ENCODE measurements around the gene PRELID3B.

The PRELID3B gene

DNA sequence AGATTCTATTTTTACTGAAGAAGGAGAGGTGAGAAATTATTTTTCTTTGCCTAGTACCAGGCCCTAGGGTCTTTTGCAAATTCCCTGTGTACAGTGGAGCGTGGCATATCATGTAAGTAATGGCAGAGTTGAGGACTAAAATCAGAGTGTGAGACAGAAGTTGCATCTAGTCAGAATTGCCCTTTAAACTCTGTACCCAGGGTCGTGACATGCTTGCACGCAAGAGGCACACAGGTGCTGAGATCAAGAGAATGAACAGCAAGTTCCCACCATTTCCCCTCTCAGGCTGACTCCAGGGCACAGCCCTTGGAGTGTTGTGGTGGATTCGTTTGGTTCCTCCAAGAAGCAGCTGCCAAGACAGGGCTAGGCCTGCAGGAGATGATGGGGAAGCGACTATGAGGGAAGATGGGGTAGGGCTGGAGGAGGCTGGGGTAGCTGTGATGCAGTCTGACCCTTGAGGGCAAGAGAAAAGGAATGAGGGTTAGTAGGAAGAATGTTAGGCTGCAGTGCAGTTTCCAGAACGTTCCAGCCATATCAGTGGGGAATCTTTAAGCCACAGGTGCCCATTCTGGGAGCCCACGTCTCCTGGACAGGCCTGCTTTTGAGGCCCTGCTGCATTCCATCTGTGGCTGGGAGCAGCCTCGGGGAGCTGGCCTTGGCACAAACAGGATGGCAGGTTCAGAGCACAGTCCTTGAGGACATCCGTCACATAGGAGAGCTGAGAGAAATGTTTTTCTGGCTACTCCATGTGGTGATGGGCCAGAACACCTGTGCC lies 54.6 kb downstream of the PRELID3B start:
- H3K79me1 ChIP-seq (ENCODE audit: low read length): peaks cover 20% of the 10 kb centered on the region
- no peak overlapping the region for H2AK5ac ChIP-seq (ENCODE audit: low read length)
- H3K4me2 ChIP-seq (ENCODE audit: low read length): no peak overlapping the region
- H3K4me3 ChIP-seq (ENCODE audit: low read length): no peak overlapping the region
- H3K27me3 ChIP-seq (ENCODE audit: insufficient read depth, low read length, poor library complexity): no peaks in the 10 kb centered on the region
- H4K5ac ChIP-seq (ENCODE audit: low read length): no peak overlapping the region
- no peak overlapping the region for H4K8ac ChIP-seq (ENCODE audit: low read depth, low read length)
- peaks cover 23% of the 10 kb centered on the region for H3K36me3 ChIP-seq (ENCODE audit: control insufficient read depth, insufficient read depth, low read length)
- WGBS (ENCODE audit: extremely low coverage, insufficient coverage, low lambda C conversion rate): no CpG with 5 or more reads among the region's 9 CpGs
- H3K9ac ChIP-seq (ENCODE audit: low read length): no peak overlapping the region
- H3K79me2 ChIP-seq (ENCODE audit: control insufficient read depth, insufficient read depth, low read length): peaks cover 22% of the 10 kb centered on the region
- H3K27ac ChIP-seq (ENCODE audit: low read depth, low read length): no peak overlapping the region
- no peak overlapping the region for H3K23ac ChIP-seq (ENCODE audit: low read length)
- H3K18ac ChIP-seq (ENCODE audit: low read length): no peak overlapping the region
- H2BK15ac ChIP-seq (replicated peaks; ENCODE audit: low read depth): no peak overlapping the region
- DNase-seq: no peak
- H3K56ac ChIP-seq (ENCODE audit: low read length): no peak overlapping the region
- H3K4me1 ChIP-seq (ENCODE audit: control insufficient read depth, low read depth, low read length): peaks cover 6% of the 10 kb centered on the region
- no peak overlapping the region for H2BK120ac ChIP-seq (ENCODE audit: low read depth, low read length)
- H2BK5ac ChIP-seq (ENCODE audit: low read length): no peak overlapping the region
- no peak overlapping the region for H3K4ac ChIP-seq (ENCODE audit: low read depth, low read length)

DNA sequence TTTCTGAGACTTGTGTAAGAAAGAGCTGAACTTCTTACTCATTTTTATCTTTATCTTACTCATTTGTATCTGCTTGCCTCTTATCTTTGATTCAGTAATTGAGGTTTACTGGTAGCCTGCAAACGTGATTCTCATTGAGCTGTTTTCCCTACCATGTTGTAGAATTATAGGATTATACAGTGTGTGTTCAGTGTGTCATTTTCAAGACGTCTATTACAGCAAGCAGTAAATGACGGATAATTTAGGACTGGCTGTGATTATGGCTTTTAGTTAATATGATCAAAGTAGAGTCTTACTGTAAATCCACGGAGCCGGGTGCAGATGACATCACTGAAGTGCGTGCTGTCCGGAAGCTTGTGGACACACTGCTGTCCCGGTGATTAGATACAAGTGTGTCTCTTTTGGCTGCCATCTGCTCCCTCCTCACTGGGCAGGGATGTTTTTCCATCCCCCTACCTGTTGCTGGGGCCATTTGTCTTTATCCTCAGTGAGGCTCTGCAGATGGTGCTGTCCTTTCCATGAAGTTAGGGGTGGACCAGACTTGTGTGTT lies 55.5 kb downstream of the PRELID3B start:
- no peak overlapping the region for H2AK5ac ChIP-seq (ENCODE audit: low read length)
- no peak overlapping the region for H2BK15ac ChIP-seq (replicated peaks; ENCODE audit: low read depth)
- H3K9ac ChIP-seq (ENCODE audit: low read length): no peak overlapping the region
- no peak for DNase-seq
- H3K4ac ChIP-seq (ENCODE audit: low read depth, low read length): no peak overlapping the region
- whole genome bisulfite sequencing (ENCODE audit: extremely low coverage, insufficient coverage, low lambda C conversion rate): no CpG with 5 or more reads among the region's 8 CpGs
- H3K27me3 ChIP-seq (ENCODE audit: insufficient read depth, low read length, poor library complexity): no peaks in the 10 kb centered on the region
- H3K4me1 ChIP-seq (ENCODE audit: control insufficient read depth, low read depth, low read length): peaks cover 8% of the 10 kb centered on the region
- H3K79me2 ChIP-seq (ENCODE audit: control insufficient read depth, insufficient read depth, low read length): peaks cover 30% of the 10 kb centered on the region
- no peak overlapping the region for H3K4me3 ChIP-seq (ENCODE audit: low read length)
- no peak overlapping the region for H3K56ac ChIP-seq (ENCODE audit: low read length)
- no peak overlapping the region for H2BK5ac ChIP-seq (ENCODE audit: low read length)
- H4K5ac ChIP-seq (ENCODE audit: low read length): no peak overlapping the region
- H3K4me2 ChIP-seq (ENCODE audit: low read length): no peak overlapping the region
- H2BK120ac ChIP-seq (ENCODE audit: low read depth, low read length): no peak overlapping the region
- peaks cover 26% of the 10 kb centered on the region for H3K79me1 ChIP-seq (ENCODE audit: low read length)
- no peak overlapping the region for H4K8ac ChIP-seq (ENCODE audit: low read depth, low read length)
- H3K36me3 ChIP-seq (ENCODE audit: control insufficient read depth, insufficient read depth, low read length): peaks cover 20% of the 10 kb centered on the region
- H3K18ac ChIP-seq (ENCODE audit: low read length): no peak overlapping the region
- no peak overlapping the region for H3K23ac ChIP-seq (ENCODE audit: low read length)
- H3K27ac ChIP-seq (ENCODE audit: low read depth, low read length): no peak overlapping the region

DNA sequence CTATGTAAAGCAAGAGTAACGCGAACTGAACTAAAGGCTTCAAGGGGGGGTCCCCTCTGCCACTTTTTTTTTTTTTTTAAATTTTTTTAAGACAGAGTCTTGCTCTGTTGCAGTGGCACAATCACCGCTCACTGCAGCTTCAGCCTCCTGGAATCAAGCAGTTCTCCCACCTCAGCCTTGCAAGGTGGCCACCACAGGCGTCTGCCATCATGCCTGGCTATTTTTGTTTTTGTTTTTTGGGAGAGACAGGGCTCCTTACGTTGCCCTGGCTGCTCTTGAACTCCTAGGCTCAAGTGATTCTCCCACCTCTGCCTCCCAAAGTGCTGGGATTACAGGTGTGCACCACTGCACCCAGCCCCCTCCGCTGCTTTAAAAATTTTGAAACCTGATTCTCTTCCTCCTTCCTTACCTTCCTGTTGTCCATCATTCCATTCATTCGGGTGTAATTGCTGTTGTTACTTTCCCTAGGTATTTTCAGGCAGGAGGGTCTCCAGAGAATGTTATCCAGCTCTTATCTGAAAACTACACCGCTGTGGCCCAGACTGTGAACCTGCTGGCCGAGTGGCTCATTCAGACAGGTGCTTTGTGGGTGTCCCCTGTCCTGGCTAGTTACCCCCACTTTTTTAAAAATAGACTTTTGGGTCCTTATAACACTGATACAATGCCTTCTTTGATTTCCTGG lies 56.2 kb downstream of the PRELID3B start:
- Histone ChIP-seq H3K4me2 (ENCODE audit: low read length) (no peak overlapping the region), H3K27ac (ENCODE audit: low read depth, low read length) (no peak overlapping the region), H3K4me1 (ENCODE audit: control insufficient read depth, low read depth, low read length) (peaks cover 8% of the 10 kb centered on the region), H3K18ac (ENCODE audit: low read length) (no peak overlapping the region), H3K23ac (ENCODE audit: low read length) (no peak overlapping the region), H2BK120ac (ENCODE audit: low read depth, low read length) (no peak overlapping the region), H2BK15ac (replicated peaks; ENCODE audit: low read depth) (no peak overlapping the region), H4K5ac (ENCODE audit: low read length) (no peak overlapping the region), H3K79me1 (ENCODE audit: low read length) (peaks cover 26% of the 10 kb centered on the region), H3K56ac (ENCODE audit: low read length) (no peak overlapping the region), H2BK5ac (ENCODE audit: low read length) (no peak overlapping the region), H3K4ac (ENCODE audit: low read depth, low read length) (no peak overlapping the region), H3K9ac (ENCODE audit: low read length) (no peak overlapping the region), H3K36me3 (ENCODE audit: control insufficient read depth, insufficient read depth, low read length) (peaks cover 16% of the 10 kb centered on the region), H3K27me3 (ENCODE audit: insufficient read depth, low read length, poor library complexity) (no peaks in the 10 kb centered on the region), H4K8ac (ENCODE audit: low read depth, low read length) (no peak overlapping the region), H2AK5ac (ENCODE audit: low read length) (no peak overlapping the region), H3K4me3 (ENCODE audit: low read length) (no peak overlapping the region), H3K79me2 (ENCODE audit: control insufficient read depth, insufficient read depth, low read length) (peaks cover 33% of the 10 kb centered on the region)
- no peak for DNase-seq
- WGBS (ENCODE audit: extremely low coverage, insufficient coverage, low lambda C conversion rate): no CpG with 5 or more reads among the region's 9 CpGs

DNA sequence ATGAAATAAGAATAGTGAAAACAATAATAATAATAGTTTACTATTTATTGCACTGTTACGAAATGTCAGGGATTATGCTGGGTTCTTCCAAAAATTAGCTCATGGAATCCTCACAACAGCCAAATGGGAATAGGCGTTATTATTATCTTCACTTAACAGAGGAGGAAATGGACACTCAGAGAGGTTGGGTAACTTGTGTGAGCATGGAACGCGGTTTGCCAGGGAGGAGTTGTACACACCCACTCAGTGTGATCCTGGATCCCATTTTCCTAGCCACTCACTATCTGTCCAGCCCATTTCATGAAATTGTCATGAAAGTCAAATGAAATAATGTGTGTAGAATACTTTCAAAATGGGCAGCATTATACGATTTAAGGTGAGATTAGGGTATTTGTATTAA lies 56.9 kb downstream of the PRELID3B start:
- no peak overlapping the region for H3K23ac ChIP-seq (ENCODE audit: low read length)
- H3K18ac ChIP-seq (ENCODE audit: low read length): no peak overlapping the region
- H4K5ac ChIP-seq (ENCODE audit: low read length): no peak overlapping the region
- H4K8ac ChIP-seq (ENCODE audit: low read depth, low read length): no peak overlapping the region
- H2BK5ac ChIP-seq (ENCODE audit: low read length): no peak overlapping the region
- no peak overlapping the region for H3K56ac ChIP-seq (ENCODE audit: low read length)
- no peak overlapping the region for H3K4me2 ChIP-seq (ENCODE audit: low read length)
- H3K36me3 ChIP-seq (ENCODE audit: control insufficient read depth, insufficient read depth, low read length): peaks cover 10% of the 10 kb centered on the region
- peaks cover 26% of the 10 kb centered on the region for H3K79me1 ChIP-seq (ENCODE audit: low read length)
- no peaks in the 10 kb centered on the region for H3K27me3 ChIP-seq (ENCODE audit: insufficient read depth, low read length, poor library complexity)
- H3K4me3 ChIP-seq (ENCODE audit: low read length): no peak overlapping the region
- H2BK120ac ChIP-seq (ENCODE audit: low read depth, low read length): no peak overlapping the region
- 100% methylated on average over 1 of the region's 5 CpGs for WGBS (ENCODE audit: extremely low coverage, insufficient coverage, low lambda C conversion rate)
- no peak for DNase-seq
- H2BK15ac ChIP-seq (replicated peaks; ENCODE audit: low read depth): no peak overlapping the region
- no peak overlapping the region for H2AK5ac ChIP-seq (ENCODE audit: low read length)
- peaks cover 33% of the 10 kb centered on the region for H3K79me2 ChIP-seq (ENCODE audit: control insufficient read depth, insufficient read depth, low read length)
- H3K4ac ChIP-seq (ENCODE audit: low read depth, low read length): no peak overlapping the region
- H3K9ac ChIP-seq (ENCODE audit: low read length): no peak overlapping the region
- H3K27ac ChIP-seq (ENCODE audit: low read depth, low read length): no peak overlapping the region
- peaks cover 8% of the 10 kb centered on the region for H3K4me1 ChIP-seq (ENCODE audit: control insufficient read depth, low read depth, low read length)

DNA sequence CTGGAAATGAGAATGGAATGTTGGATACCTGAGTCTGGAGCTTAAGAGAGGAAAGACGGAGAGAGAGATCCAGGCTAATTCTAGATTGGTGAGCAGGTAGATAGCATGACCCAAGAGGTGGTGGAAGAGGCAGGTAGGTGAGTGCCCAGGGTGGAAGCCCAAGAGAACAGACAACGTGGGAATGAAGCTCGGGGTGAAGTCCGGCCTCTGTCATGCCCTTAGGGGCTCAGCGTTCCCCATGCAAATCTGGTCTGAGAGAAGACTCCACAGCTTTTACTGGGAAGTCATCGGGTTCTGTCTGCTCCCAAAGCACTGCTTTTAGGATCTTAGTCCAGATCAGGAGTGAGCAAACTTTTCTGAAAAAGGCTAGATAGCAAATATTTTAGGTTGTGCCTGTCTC lies 57.9 kb downstream of the PRELID3B start:
- H3K4me2 ChIP-seq (ENCODE audit: low read length): no peak overlapping the region
- no peak for DNase-seq
- H3K23ac ChIP-seq (ENCODE audit: low read length): no peak overlapping the region
- no peak overlapping the region for H2AK5ac ChIP-seq (ENCODE audit: low read length)
- H3K27me3 ChIP-seq (ENCODE audit: insufficient read depth, low read length, poor library complexity): no peaks in the 10 kb centered on the region
- no peak overlapping the region for H3K9ac ChIP-seq (ENCODE audit: low read length)
- no peak overlapping the region for H4K8ac ChIP-seq (ENCODE audit: low read depth, low read length)
- H3K27ac ChIP-seq (ENCODE audit: low read depth, low read length): no peak overlapping the region
- H3K4ac ChIP-seq (ENCODE audit: low read depth, low read length): no peak overlapping the region
- H2BK5ac ChIP-seq (ENCODE audit: low read length): no peak overlapping the region
- peaks cover 33% of the 10 kb centered on the region for H3K79me2 ChIP-seq (ENCODE audit: control insufficient read depth, insufficient read depth, low read length)
- peaks cover 8% of the 10 kb centered on the region for H3K36me3 ChIP-seq (ENCODE audit: control insufficient read depth, insufficient read depth, low read length)
- peaks cover 8% of the 10 kb centered on the region for H3K4me1 ChIP-seq (ENCODE audit: control insufficient read depth, low read depth, low read length)
- no peak overlapping the region for H3K56ac ChIP-seq (ENCODE audit: low read length)
- H2BK120ac ChIP-seq (ENCODE audit: low read depth, low read length): no peak overlapping the region
- no CpG with 5 or more reads among the region's 6 CpGs for WGBS (ENCODE audit: extremely low coverage, insufficient coverage, low lambda C conversion rate)
- no peak overlapping the region for H3K18ac ChIP-seq (ENCODE audit: low read length)
- peaks cover 26% of the 10 kb centered on the region for H3K79me1 ChIP-seq (ENCODE audit: low read length)
- no peak overlapping the region for H2BK15ac ChIP-seq (replicated peaks; ENCODE audit: low read depth)
- H4K5ac ChIP-seq (ENCODE audit: low read length): no peak overlapping the region
- no peak overlapping the region for H3K4me3 ChIP-seq (ENCODE audit: low read length)

Measured in mesendoderm (in vitro differentiated cells).